ENCODE measurements around the gene SPATA6.

Gene SPATA6

GRCh38 chr1:48422009-48422408, 50.0 kb downstream of the SPATA6 start:
- peaks cover 2% of the 10 kb centered on the region for H3K9me3 Mint-ChIP-seq
- no peak overlapping the region for H3K4me3 Mint-ChIP-seq
- H3K27ac Mint-ChIP-seq: no peak overlapping the region
- DNase-seq (ENCODE audit: low spot score in 2 of 2) (no peak), ATAC-seq (no peak)
- no peaks in the 10 kb centered on the region for H3K4me1 Mint-ChIP-seq
- H3K36me3 Mint-ChIP-seq: no peaks in the 10 kb centered on the region

GRCh38 chr1:48418742-48419141, 53.3 kb downstream of the SPATA6 start:
- Mint-ChIP-seq H3K4me3 (no peak overlapping the region), H3K9me3 (peaks cover 2% of the 10 kb centered on the region), H3K4me1 (no peaks in the 10 kb centered on the region), H3K27ac (no peak overlapping the region), H3K36me3 (no peaks in the 10 kb centered on the region)
- ATAC-seq (no peak), DNase-seq (ENCODE audit: low spot score in 2 of 2) (no peak)

- Mint-ChIP-seq H3K4me3 (no peak overlapping the region), H3K4me1 (no peaks in the 10 kb centered on the region), H3K9me3 (no peaks in the 10 kb centered on the region), H3K27ac (no peak overlapping the region), H3K36me3 (no peaks in the 10 kb centered on the region)
- ATAC-seq: no peak
- no peak for DNase-seq (ENCODE audit: low spot score in 2 of 2)
Measured at GRCh38 chr1:48415050-48415449, 57.0 kb downstream of the SPATA6 start.

DNA sequence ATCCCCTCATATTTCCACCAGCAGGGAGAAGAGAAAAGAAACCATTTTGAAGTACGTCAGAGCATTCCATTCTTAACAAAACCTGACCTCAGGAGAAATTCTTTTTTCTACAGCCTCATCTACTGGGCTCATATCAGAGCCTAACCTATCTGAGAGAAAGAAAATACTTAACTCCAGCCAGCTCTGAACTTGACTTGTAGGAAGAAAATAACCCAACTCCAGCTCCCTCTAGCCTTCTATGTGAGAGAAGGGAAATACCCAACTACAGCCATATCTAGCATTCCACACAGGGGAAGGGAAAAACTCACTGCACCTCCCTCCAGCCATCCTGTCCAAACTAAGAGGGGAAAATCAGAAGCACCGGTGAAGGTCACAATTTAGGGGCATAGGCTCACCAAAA, 57.7 kb downstream of the SPATA6 start:
- ATAC-seq (no peak), DNase-seq (ENCODE audit: low spot score in 2 of 2) (no peak)
- no peaks in the 10 kb centered on the region for H3K4me1 Mint-ChIP-seq

DNA sequence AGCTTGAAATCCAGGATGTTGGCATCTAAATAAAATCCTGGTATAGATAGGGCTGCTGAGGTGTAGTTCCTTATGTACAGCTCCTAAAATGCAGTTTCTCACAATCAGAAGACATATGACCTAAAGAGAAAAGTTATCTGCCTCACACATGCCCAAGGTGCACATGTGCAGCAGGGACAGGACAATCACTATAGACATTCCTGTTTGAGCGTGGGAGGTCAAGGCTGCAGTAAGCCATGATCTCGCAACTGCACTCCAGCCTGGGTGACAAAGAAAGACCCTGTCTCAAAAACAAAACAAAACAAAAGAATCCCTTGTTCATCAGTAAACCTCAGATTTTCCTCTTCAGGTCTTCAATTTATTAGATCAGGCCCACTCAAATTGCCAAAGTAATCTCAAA, 66.1 kb downstream of the SPATA6 start:
- ATAC-seq: no peak
- Mint-ChIP-seq H3K9me3 (no peaks in the 10 kb centered on the region), H3K4me3 (no peak overlapping the region)

More for the DNA sequence above, 57.7 kb downstream of the SPATA6 start:
- Mint-ChIP-seq H3K36me3 (no peaks in the 10 kb centered on the region), H3K9me3 (no peaks in the 10 kb centered on the region), H3K27ac (no peak overlapping the region), H3K4me3 (no peak overlapping the region)

DNA sequence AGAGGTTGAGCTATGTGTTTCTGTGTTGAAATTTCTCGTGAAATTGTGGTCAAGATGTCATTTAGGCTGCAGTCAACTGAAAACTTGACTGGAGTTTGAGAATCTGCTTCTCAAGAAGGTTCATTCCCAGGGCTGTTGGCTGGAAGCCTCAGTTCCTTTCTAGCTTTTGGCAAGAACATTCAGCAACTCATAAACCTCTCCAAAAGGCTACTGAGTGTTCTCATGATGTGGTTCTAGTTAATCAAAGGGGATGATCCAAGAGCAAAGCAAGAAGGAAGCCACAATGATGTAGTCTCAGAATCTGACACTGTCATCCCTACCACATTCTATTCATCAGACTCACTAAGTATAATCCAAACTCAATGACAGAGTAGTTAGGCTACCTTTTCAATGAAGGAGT, 66.6 kb downstream of the SPATA6 start:
- no peak overlapping the region for H3K4me3 Mint-ChIP-seq
- H3K36me3 Mint-ChIP-seq: no peaks in the 10 kb centered on the region
- no peaks in the 10 kb centered on the region for H3K4me1 Mint-ChIP-seq
- no peaks in the 10 kb centered on the region for H3K9me3 Mint-ChIP-seq
- no peak overlapping the region for H3K27ac Mint-ChIP-seq
- ATAC-seq: no peak
- no peak for DNase-seq (ENCODE audit: low spot score in 2 of 2)

More for the DNA sequence above, 66.1 kb downstream of the SPATA6 start:
- DNase-seq (ENCODE audit: low spot score in 2 of 2): no peak
- Mint-ChIP-seq H3K36me3 (no peaks in the 10 kb centered on the region), H3K4me1 (no peaks in the 10 kb centered on the region), H3K27ac (no peak overlapping the region)

- DNase-seq (ENCODE audit: low spot score in 2 of 2) (no peak), ATAC-seq (no peak)
- no peak overlapping the region for H3K4me3 Mint-ChIP-seq
- H3K4me1 Mint-ChIP-seq: no peaks in the 10 kb centered on the region
- no peak overlapping the region for H3K27ac Mint-ChIP-seq
- H3K36me3 Mint-ChIP-seq: no peaks in the 10 kb centered on the region
- H3K9me3 Mint-ChIP-seq: no peaks in the 10 kb centered on the region
Measured at GRCh38 chr1:48402599-48402998, 69.4 kb downstream of the SPATA6 start.

GRCh38 chr1:48396208-48396607, 75.8 kb downstream of the SPATA6 start:
- ATAC-seq (no peak), DNase-seq (ENCODE audit: low spot score in 2 of 2) (no peak)
- Mint-ChIP-seq H3K4me3 (no peak overlapping the region), H3K27ac (no peak overlapping the region), H3K9me3 (no peaks in the 10 kb centered on the region), H3K4me1 (no peaks in the 10 kb centered on the region), H3K36me3 (no peaks in the 10 kb centered on the region)

GRCh38 chr1:48391926-48392325, 80.1 kb downstream of the SPATA6 start:
- ATAC-seq: no peak
- no peaks in the 10 kb centered on the region for H3K4me1 Mint-ChIP-seq

GRCh38 chr1:48387409-48387808, 84.6 kb downstream of the SPATA6 start:
- no peak overlapping the region for H3K27ac Mint-ChIP-seq
- no peak for ATAC-seq
- no peaks in the 10 kb centered on the region for H3K4me1 Mint-ChIP-seq
- H3K4me3 Mint-ChIP-seq: no peak overlapping the region
- no peak for DNase-seq (ENCODE audit: low spot score in 2 of 2)
- H3K36me3 Mint-ChIP-seq: no peaks in the 10 kb centered on the region
- peaks cover 2% of the 10 kb centered on the region for H3K9me3 Mint-ChIP-seq

More at GRCh38 chr1:48391926-48392325, 80.1 kb downstream of the SPATA6 start:
- Mint-ChIP-seq H3K36me3 (no peaks in the 10 kb centered on the region), H3K4me3 (no peak overlapping the region), H3K9me3 (no peaks in the 10 kb centered on the region), H3K27ac (no peak overlapping the region)
- no peak for DNase-seq (ENCODE audit: low spot score in 2 of 2)

DNA sequence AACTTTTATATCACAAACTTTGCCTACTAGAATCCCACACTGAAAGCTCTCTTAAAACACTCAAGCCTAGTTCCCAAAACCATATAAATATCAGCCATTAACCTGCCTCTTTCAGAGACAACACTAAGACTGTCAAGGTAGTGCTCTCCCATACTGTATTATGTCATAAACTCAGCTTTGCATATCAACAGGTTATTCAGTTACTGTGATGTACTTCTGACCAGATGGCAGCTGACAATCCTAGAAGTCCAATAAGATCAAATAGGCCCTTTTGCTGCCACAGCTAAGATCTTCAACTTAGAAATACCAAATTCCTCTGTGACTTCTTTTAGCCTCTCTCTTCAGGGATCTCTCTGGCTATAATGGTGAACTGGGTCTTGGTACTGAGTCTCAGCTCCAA, 97.2 kb downstream of the SPATA6 start:
- no peak for ATAC-seq
- Mint-ChIP-seq H3K27ac (no peak overlapping the region), H3K4me1 (no peaks in the 10 kb centered on the region), H3K4me3 (no peak overlapping the region), H3K36me3 (no peaks in the 10 kb centered on the region), H3K9me3 (peaks cover 5% of the 10 kb centered on the region)
- DNase-seq (ENCODE audit: low spot score in 2 of 2): no peak

GRCh38 chr1:48371598-48371997, 100.4 kb downstream of the SPATA6 start:
- Mint-ChIP-seq H3K4me1 (no peaks in the 10 kb centered on the region), H3K4me3 (no peak overlapping the region), H3K36me3 (no peaks in the 10 kb centered on the region), H3K9me3 (peaks cover 5% of the 10 kb centered on the region), H3K27ac (no peak overlapping the region)
- ATAC-seq: no peak
- no peak for DNase-seq (ENCODE audit: low spot score in 2 of 2)

GRCh38 chr1:48362901-48363300, 109.1 kb downstream of the SPATA6 start:
- Mint-ChIP-seq H3K27ac (no peak overlapping the region), H3K4me1 (no peaks in the 10 kb centered on the region), H3K4me3 (no peak overlapping the region), H3K36me3 (no peaks in the 10 kb centered on the region), H3K9me3 (peaks cover 4% of the 10 kb centered on the region)
- no peak for DNase-seq (ENCODE audit: low spot score in 2 of 2)
- ATAC-seq: no peak

GRCh38 chr1:48356901-48357300, 115.1 kb downstream of the SPATA6 start:
- DNase-seq (ENCODE audit: low spot score in 2 of 2) (no peak), ATAC-seq (no peak)
- Mint-ChIP-seq H3K27ac (no peak overlapping the region), H3K36me3 (no peaks in the 10 kb centered on the region), H3K4me3 (no peak overlapping the region), H3K9me3 (no peaks in the 10 kb centered on the region), H3K4me1 (no peaks in the 10 kb centered on the region)

GRCh38 chr1:48344373-48344772, 127.6 kb downstream of the SPATA6 start:
- no peaks in the 10 kb centered on the region for H3K36me3 Mint-ChIP-seq
- DNase-seq (ENCODE audit: low spot score in 2 of 2) (no peak), ATAC-seq (no peak)
- peaks cover 13% of the 10 kb centered on the region for H3K9me3 Mint-ChIP-seq
- no peak overlapping the region for H3K27ac Mint-ChIP-seq
- no peaks in the 10 kb centered on the region for H3K4me1 Mint-ChIP-seq
- H3K4me3 Mint-ChIP-seq: no peak overlapping the region

DNA sequence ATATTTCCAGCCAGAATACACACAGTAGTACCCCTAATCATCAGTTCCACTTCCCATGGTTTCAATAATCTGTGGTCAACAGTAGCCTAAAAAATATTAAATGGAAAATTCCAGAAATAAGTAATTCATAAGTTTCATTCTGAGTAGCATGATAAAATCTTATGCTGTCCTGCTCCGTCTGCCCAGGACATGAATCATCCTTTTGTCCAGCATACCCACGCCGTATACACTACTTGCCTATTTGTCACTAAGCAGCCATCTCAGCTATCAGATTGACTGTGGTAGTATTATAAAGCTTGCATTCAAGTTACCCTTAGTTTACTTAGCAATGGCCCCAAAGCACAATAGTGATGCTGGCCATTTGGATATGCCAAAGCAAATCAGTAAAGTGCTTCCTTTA, 130.8 kb downstream of the SPATA6 start:
- no peaks in the 10 kb centered on the region for H3K36me3 Mint-ChIP-seq
- H3K4me3 Mint-ChIP-seq: no peak overlapping the region
- ATAC-seq: no peak
- peaks cover 13% of the 10 kb centered on the region for H3K9me3 Mint-ChIP-seq
- no peak overlapping the region for H3K27ac Mint-ChIP-seq
- H3K4me1 Mint-ChIP-seq: no peaks in the 10 kb centered on the region
- no peak for DNase-seq (ENCODE audit: low spot score in 2 of 2)

DNA sequence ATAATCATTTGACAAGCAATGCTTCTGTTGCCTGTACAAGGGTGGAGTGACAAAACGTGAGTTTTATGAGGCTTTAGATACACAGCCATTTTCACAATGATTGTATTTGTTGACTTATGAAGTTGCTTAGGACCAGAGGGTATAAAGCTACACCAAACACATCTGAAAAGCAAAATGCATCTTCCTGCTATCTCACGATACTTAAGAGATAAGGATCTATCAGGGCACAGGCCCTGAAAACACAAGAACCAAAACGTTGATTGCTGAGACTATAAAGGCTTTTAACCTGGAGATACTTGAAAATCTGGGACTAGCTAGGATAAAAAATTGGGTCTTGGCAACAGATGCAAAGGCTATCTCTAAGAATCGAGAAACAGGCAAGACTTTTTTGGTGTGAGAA, 133.7 kb downstream of the SPATA6 start:
- H3K27ac Mint-ChIP-seq: no peak overlapping the region
- H3K4me1 Mint-ChIP-seq: no peaks in the 10 kb centered on the region
- no peak for DNase-seq (ENCODE audit: low spot score in 2 of 2)
- no peak overlapping the region for H3K4me3 Mint-ChIP-seq
- no peak for ATAC-seq
- H3K36me3 Mint-ChIP-seq: no peaks in the 10 kb centered on the region
- H3K9me3 Mint-ChIP-seq: peaks cover 2% of the 10 kb centered on the region
